ENCODE results near the gene TCF4. TPM values are rescaled to one million over a fixed set of nuclear protein-coding genes. Genes with fewer than 3 reads are reported as not detected.

The TCF4 gene
- total RNA-seq, 1 experiment from 2014 or later, result 2.3 TPM

DNA sequence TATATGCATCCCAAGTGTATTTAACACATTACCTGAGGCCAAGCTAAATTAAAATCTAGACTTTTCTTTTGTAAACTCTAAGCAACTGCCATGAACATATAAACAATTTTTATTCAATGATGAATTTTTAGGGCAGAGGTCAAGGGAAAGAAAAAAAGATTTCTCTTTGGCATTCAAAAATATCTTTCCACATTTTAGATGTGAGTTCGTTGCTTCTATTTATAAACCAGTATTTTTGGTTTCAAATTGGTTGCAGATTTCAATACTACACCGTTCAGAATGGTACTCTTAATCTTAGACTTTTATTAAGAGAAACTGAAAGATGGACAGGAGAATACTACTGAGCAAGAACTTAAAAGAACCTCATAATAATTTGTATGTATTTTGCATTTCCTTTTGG, 335.1 kb downstream of the TCF4 start:
- Histone ChIP-seq H3K4me1 (ENCODE audit: control insufficient read depth, insufficient read depth, low read length) (no peaks in the 10 kb centered on the region), H3K36me3 (ENCODE audit: control insufficient read depth, insufficient read depth, low read length) (no peaks in the 10 kb centered on the region), H3K4me3 (ENCODE audit: low read depth in 2 of 2, low read length in 2 of 2) (no peak overlapping the region), H3K27ac (ENCODE audit: low read length) (no peak overlapping the region), H3K27me3 (ENCODE audit: control insufficient read depth, insufficient read depth, low read length) (no peaks in the 10 kb centered on the region), H3K9me3 (ENCODE audit: control insufficient read depth, insufficient read depth, low read depth, low read length) (no peaks in the 10 kb centered on the region)
- ChIA-PET CTCF (no interaction called here), POLR2A (no interaction called here)
- BruUV-seq (replicated peaks), result no TSS peak
- ATAC-seq, result no peak
- DNase-seq (ENCODE audit: low read depth, low spot score), result no peak
- in situ Hi-C loops (cut with HindIII; ENCODE audit: low pct_unique_long_range_greater_than_20kb, low sequenced_read_pairs) (no loop called here), intact Hi-C loops (cut with micrococcal nuclease; ENCODE audit: unreplicated experiment) (no loop called here)
- TF ChIP-seq, protein P1, sequence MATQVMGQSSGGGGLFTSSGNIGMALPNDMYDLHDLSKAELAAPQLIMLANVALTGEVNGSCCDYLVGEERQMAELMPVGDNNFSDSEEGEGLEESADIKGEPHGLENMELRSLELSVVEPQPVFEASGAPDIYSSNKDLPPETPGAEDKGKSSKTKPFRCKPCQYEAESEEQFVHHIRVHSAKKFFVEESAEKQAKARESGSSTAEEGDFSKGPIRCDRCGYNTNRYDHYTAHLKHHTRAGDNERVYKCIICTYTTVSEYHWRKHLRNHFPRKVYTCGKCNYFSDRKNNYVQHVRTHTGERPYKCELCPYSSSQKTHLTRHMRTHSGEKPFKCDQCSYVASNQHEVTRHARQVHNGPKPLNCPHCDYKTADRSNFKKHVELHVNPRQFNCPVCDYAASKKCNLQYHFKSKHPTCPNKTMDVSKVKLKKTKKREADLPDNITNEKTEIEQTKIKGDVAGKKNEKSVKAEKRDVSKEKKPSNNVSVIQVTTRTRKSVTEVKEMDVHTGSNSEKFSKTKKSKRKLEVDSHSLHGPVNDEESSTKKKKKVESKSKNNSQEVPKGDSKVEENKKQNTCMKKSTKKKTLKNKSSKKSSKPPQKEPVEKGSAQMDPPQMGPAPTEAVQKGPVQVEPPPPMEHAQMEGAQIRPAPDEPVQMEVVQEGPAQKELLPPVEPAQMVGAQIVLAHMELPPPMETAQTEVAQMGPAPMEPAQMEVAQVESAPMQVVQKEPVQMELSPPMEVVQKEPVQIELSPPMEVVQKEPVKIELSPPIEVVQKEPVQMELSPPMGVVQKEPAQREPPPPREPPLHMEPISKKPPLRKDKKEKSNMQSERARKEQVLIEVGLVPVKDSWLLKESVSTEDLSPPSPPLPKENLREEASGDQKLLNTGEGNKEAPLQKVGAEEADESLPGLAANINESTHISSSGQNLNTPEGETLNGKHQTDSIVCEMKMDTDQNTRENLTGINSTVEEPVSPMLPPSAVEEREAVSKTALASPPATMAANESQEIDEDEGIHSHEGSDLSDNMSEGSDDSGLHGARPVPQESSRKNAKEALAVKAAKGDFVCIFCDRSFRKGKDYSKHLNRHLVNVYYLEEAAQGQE (IDR thresholded peaks at IDR 0.05; ENCODE audit: insufficient read depth in 1 of 2, low read depth in 2 of 2, low read length in 1 of 2), result no peak
- TF ChIP-seq SIN3A (IDR thresholded peaks at IDR 0.05; ENCODE audit: borderline replicate concordance, insufficient read depth, low read depth, low read length) (no peak), POLR2AphosphoS5 (IDR thresholded peaks at IDR 0.05; ENCODE audit: low read depth, low read length) (no peak), TCF7L2 (IDR thresholded peaks at IDR 0.05; ENCODE audit: low read depth, low read length) (no peak)
- TF ChIP-seq, protein P2, sequence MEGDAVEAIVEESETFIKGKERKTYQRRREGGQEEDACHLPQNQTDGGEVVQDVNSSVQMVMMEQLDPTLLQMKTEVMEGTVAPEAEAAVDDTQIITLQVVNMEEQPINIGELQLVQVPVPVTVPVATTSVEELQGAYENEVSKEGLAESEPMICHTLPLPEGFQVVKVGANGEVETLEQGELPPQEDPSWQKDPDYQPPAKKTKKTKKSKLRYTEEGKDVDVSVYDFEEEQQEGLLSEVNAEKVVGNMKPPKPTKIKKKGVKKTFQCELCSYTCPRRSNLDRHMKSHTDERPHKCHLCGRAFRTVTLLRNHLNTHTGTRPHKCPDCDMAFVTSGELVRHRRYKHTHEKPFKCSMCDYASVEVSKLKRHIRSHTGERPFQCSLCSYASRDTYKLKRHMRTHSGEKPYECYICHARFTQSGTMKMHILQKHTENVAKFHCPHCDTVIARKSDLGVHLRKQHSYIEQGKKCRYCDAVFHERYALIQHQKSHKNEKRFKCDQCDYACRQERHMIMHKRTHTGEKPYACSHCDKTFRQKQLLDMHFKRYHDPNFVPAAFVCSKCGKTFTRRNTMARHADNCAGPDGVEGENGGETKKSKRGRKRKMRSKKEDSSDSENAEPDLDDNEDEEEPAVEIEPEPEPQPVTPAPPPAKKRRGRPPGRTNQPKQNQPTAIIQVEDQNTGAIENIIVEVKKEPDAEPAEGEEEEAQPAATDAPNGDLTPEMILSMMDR (IDR thresholded peaks at IDR 0.05), result no peak

DNA sequence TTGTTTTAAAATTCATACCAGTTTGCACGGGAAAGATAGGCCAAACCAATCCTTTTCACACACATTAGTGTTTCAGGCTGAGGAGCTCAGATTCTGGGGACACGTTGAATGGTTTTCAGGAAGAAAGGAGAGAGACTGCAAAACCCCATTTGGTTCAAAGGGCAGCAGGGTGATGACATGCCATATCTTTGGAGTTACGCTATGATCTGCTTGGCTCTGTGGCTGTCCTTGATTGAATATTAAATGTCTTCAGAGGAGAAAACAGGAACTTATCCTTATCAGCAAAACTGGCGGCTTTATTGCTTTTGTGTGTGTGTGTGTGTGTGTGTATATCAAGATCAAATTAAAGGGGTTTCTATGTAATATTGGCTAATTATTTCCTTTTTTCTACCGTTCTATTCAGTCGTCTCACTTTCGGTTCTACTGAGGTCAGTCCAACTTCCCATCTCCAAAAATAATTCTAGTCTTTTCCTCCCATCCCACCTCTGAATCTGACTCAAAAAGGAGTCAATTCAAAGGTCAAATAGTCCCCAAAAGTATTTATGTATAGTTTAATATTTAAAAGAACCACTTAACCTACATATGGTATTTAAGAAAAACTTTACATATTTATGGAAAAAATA, 335.8 kb downstream of the TCF4 start:
- Histone ChIP-seq H3K27ac (ENCODE audit: low read length) (no peak overlapping the region), H3K36me3 (ENCODE audit: control insufficient read depth, insufficient read depth, low read length) (no peaks in the 10 kb centered on the region), H3K9me3 (ENCODE audit: control insufficient read depth, insufficient read depth, low read depth, low read length) (no peaks in the 10 kb centered on the region), H3K27me3 (ENCODE audit: control insufficient read depth, insufficient read depth, low read length) (no peaks in the 10 kb centered on the region), H3K4me1 (ENCODE audit: control insufficient read depth, insufficient read depth, low read length) (no peaks in the 10 kb centered on the region), H3K4me3 (ENCODE audit: low read depth in 2 of 2, low read length in 2 of 2) (no peak overlapping the region)
- no peak for ATAC-seq
- TF ChIP-seq, protein P1 (IDR thresholded peaks at IDR 0.05; ENCODE audit: insufficient read depth in 1 of 2, low read depth in 2 of 2, low read length in 1 of 2), result no peak
- TF ChIP-seq TCF7L2 (IDR thresholded peaks at IDR 0.05; ENCODE audit: low read depth, low read length) (no peak), POLR2AphosphoS5 (IDR thresholded peaks at IDR 0.05; ENCODE audit: low read depth, low read length) (no peak), SIN3A (IDR thresholded peaks at IDR 0.05; ENCODE audit: borderline replicate concordance, insufficient read depth, low read depth, low read length) (no peak)
- TF ChIP-seq, protein P2 (IDR thresholded peaks at IDR 0.05), result no peak
- ChIA-PET CTCF (no interaction called here), POLR2A (no interaction called here)
- intact Hi-C loops (cut with micrococcal nuclease; ENCODE audit: unreplicated experiment), result no loop called here
- DNase-seq (ENCODE audit: low read depth, low spot score), result no peak
- no TSS peak for BruUV-seq (replicated peaks)
- in situ Hi-C loops (cut with HindIII; ENCODE audit: low pct_unique_long_range_greater_than_20kb, low sequenced_read_pairs), result no loop called here

All from Panc1 (cell line).